Middle frontal gyrus (tissue), 1 donor: ENCODE results near the gene NRXN3.
"Not testable (repeated sequence)": the region's sequence is repeated elsewhere in the genome, so short reads cannot be mapped to it uniquely, and the experiment has no call there.

ENCODE experiments used
- DNase-seq: peaks from one replicate; pipeline ENCODE4 v3.0.0-alpha.2; 2015; ENCODE audit warnings: low spot score; ENCODE audit errors: extremely low spot score

NRXN3 gene

GRCh38 chr14:78403278-78403815 lies 233.2 kb downstream of the NRXN3 start:
- DNase-seq = no peak

- DNase-seq = no peak
These were observed 235.1 kb downstream of the NRXN3 start for GRCh38 chr14:78405079-78405856.

GRCh38 chr14:78412475-78412874 lies 242.3 kb downstream of the NRXN3 start:
- DNase-seq = no peak

GRCh38 chr14:78414172-78414571 lies 244.0 kb downstream of the NRXN3 start:
- DNase-seq = no peak

GRCh38 chr14:78417532-78417931 lies 247.4 kb downstream of the NRXN3 start:
- no peak for DNase-seq

- no peak for DNase-seq
These were observed 254.1 kb downstream of the NRXN3 start for GRCh38 chr14:78424311-78424710.

GRCh38 chr14:78425330-78425729 lies 255.2 kb downstream of the NRXN3 start:
- no peak for DNase-seq

GRCh38 chr14:78425782-78426181 lies 255.6 kb downstream of the NRXN3 start:
- DNase-seq = no peak

GRCh38 chr14:78432046-78432445 lies 261.9 kb downstream of the NRXN3 start:
- DNase-seq = no peak

GRCh38 chr14:78437448-78437847 lies 267.3 kb downstream of the NRXN3 start:
- DNase-seq = not testable (repeated sequence)

- no peak for DNase-seq
These were observed 270.3 kb downstream of the NRXN3 start for GRCh38 chr14:78440356-78440894.

- no peak for DNase-seq
These were observed 273.7 kb downstream of the NRXN3 start for GRCh38 chr14:78443834-78444233.

GRCh38 chr14:78445275-78445674 lies 275.1 kb downstream of the NRXN3 start:
- no peak for DNase-seq

GRCh38 chr14:78446807-78447206 lies 276.6 kb downstream of the NRXN3 start:
- no peak for DNase-seq

GRCh38 chr14:78448164-78449094 lies 278.3 kb downstream of the NRXN3 start:
- DNase-seq = peak; percentile 62

GRCh38 chr14:78450669-78451318 lies 280.6 kb downstream of the NRXN3 start:
- no peak for DNase-seq

GRCh38 chr14:78451319-78451695 lies 281.1 kb downstream of the NRXN3 start:
- no peak for DNase-seq

GRCh38 chr14:78455896-78456435 lies 285.8 kb downstream of the NRXN3 start:
- no peak for DNase-seq

GRCh38 chr14:78469947-78470346 lies 299.8 kb downstream of the NRXN3 start:
- no peak for DNase-seq

- no peak for DNase-seq
These were observed 309.1 kb downstream of the NRXN3 start for GRCh38 chr14:78479127-78479780.
